Vagina (tissue), 2 donors: ENCODE results near the gene POC1A. TPM values are rescaled to one million over a fixed set of nuclear protein-coding genes. Genes with fewer than 3 reads are reported as not detected.

ENCODE experiments used
- DNase-seq, 2 donors: peaks; one replicate each; pipeline ENCODE4 v3.0.0-alpha.2; 2017; ENCODE audit errors: extremely low spot score in 2 of 2
- H3K27ac ChIP-seq: fragments of 200-600 bp; sonication (generic); one replicate; pipeline ENCODE4 v1.5.1; 2019
- H3K27me3 ChIP-seq: fragments of 200-600 bp; sonication (generic); one replicate; pipeline ENCODE4 v1.5.1; 2019
- H3K36me3 ChIP-seq, 2 donors: fragments of 200-600 bp; sonication (generic); one replicate each; pipeline ENCODE4 v1.5.1; 2017 to 2019
- H3K4me1 ChIP-seq: fragments of 200-600 bp; sonication (generic); one replicate; pipeline ENCODE4 v1.5.1; 2019
- H3K4me3 ChIP-seq, 2 donors: fragments of 200-600 bp; sonication (generic); 1 replicate in 1 of 2; 2 replicates in 1 of 2; pipeline ENCODE4 v1.5.1; 2016 to 2019
- H3K9me3 ChIP-seq: fragments of 200-600 bp; sonication (generic); one replicate; pipeline ENCODE4 v1.5.1; 2019
- CTCF ChIP-seq, 3 experiments: fragments of 450-650 bp in 2 of 3; fragments of 200-600 bp in 1 of 3; sonication (generic) in 1 of 3; IDR thresholded peaks; one replicate each; pipeline ENCODE4 v1.5.1; 2017 to 2019; ENCODE audit warnings: antibody characterized with exemption in 3 of 3, mild to moderate bottlenecking in 2 of 3, moderate library complexity in 2 of 3
- POLR2A ChIP-seq, 2 donors: fragments of 450-650 bp; IDR thresholded peaks; one replicate each; pipeline ENCODE4 v1.6.1; 2017; ENCODE audit warnings: antibody characterized with exemption in 2 of 2, mild to moderate bottlenecking in 2 of 2, moderate library complexity in 2 of 2
- POLR2AphosphoS5 ChIP-seq, 2 donors: sonication (generic); formaldehyde crosslinking; IDR thresholded peaks; one replicate each; pipeline ENCODE4 v1.9.0; 2017; ENCODE audit warnings: antibody characterized with exemption in 2 of 2, mild to moderate bottlenecking in 2 of 2, low read depth in 1 of 2; ENCODE audit not compliant: insufficient read depth in 1 of 2
- intact Hi-C: fragments of 100-400 bp; cut with DNase I; formaldehyde crosslinking; loops from one replicate; pipeline ENCODE4 v1.15.1; 2023
- total RNA-seq: library from RNA; depleted of rRNA; stranded (reverse); fragments of >200 nt; gene quantifications from one replicate; pipeline ENCODE4 v1.2.3, GENCODE V29; 2016

Gene POC1A
- total RNA-seq, 1 donor from 2014 or later = 0.74 TPM

GRCh38 chr3:52086461-52086860 lies 67.8 kb downstream of the POC1A start:
- peaks cover 37% of the 10 kb centered on the region for H3K4me1 ChIP-seq
- no peak overlapping the region for H3K4me3 ChIP-seq
- H3K27ac ChIP-seq = no peak overlapping the region
- H3K27me3 ChIP-seq = no peaks in the 10 kb centered on the region
- intact Hi-C loops = no loop called here
- DNase-seq = no peak
- TF ChIP-seq POLR2A (IDR thresholded peaks at IDR 0.05) (no peak), POLR2AphosphoS5 (IDR thresholded peaks at IDR 0.05; ENCODE audit: insufficient read depth in 1 of 2, low read depth in 1 of 2) (no peak)
- no peaks in the 10 kb centered on the region for H3K36me3 ChIP-seq
- H3K9me3 ChIP-seq = no peaks in the 10 kb centered on the region

GRCh38 chr3:52085681-52086282 lies 68.4 kb downstream of the POC1A start:
- Histone ChIP-seq H3K4me1 (peaks cover 34% of the 10 kb centered on the region), H3K27me3 (no peaks in the 10 kb centered on the region), H3K4me3 (no peak overlapping the region), H3K9me3 (no peaks in the 10 kb centered on the region), H3K36me3 (no peaks in the 10 kb centered on the region), H3K27ac (no peak overlapping the region)
- intact Hi-C loops = no loop called here
- TF ChIP-seq CTCF (IDR thresholded peaks at IDR 0.05) = no peak
- no peak for DNase-seq

GRCh38 chr3:52084954-52085680 lies 69.1 kb downstream of the POC1A start:
- no peak for DNase-seq
- H3K4me1 ChIP-seq = peaks cover 27% of the 10 kb centered on the region
- no peaks in the 10 kb centered on the region for H3K36me3 ChIP-seq
- TF ChIP-seq CTCF (IDR thresholded peaks at IDR 0.05) = no peak
- no peak for TF ChIP-seq POLR2A (IDR thresholded peaks at IDR 0.05)
- no peak for TF ChIP-seq POLR2AphosphoS5 (IDR thresholded peaks at IDR 0.05; ENCODE audit: insufficient read depth in 1 of 2, low read depth in 1 of 2)
- H3K9me3 ChIP-seq = no peaks in the 10 kb centered on the region
- no peaks in the 10 kb centered on the region for H3K27me3 ChIP-seq
- no peak overlapping the region for H3K27ac ChIP-seq
- H3K4me3 ChIP-seq = no peak overlapping the region
- intact Hi-C loops = no loop called here

- Histone ChIP-seq H3K9me3 (no peaks in the 10 kb centered on the region), H3K4me3 (no peak overlapping the region), H3K27me3 (no peaks in the 10 kb centered on the region), H3K36me3 (no peaks in the 10 kb centered on the region), H3K4me1 (peaks cover 20% of the 10 kb centered on the region), H3K27ac (no peak overlapping the region)
- no peak for DNase-seq
- intact Hi-C loops = no loop called here
- TF ChIP-seq POLR2A (IDR thresholded peaks at IDR 0.05) (no peak), POLR2AphosphoS5 (IDR thresholded peaks at IDR 0.05; ENCODE audit: insufficient read depth in 1 of 2, low read depth in 1 of 2) (no peak), CTCF (IDR thresholded peaks at IDR 0.05) (no peak)
Measured at GRCh38 chr3:52084216-52084945, 69.8 kb downstream of the POC1A start.

- DNase-seq = no peak
- Histone ChIP-seq H3K27ac (no peak overlapping the region), H3K4me3 (no peak overlapping the region), H3K36me3 (no peaks in the 10 kb centered on the region), H3K9me3 (no peaks in the 10 kb centered on the region), H3K4me1 (peaks cover 12% of the 10 kb centered on the region), H3K27me3 (no peaks in the 10 kb centered on the region)
- intact Hi-C loops = no loop called here
- no peak for TF ChIP-seq POLR2A (IDR thresholded peaks at IDR 0.05)
- no peak for TF ChIP-seq POLR2AphosphoS5 (IDR thresholded peaks at IDR 0.05; ENCODE audit: insufficient read depth in 1 of 2, low read depth in 1 of 2)
- TF ChIP-seq CTCF (IDR thresholded peaks at IDR 0.05) = no peak
Measured at GRCh38 chr3:52083556-52084087, 70.6 kb downstream of the POC1A start.
